Prostate gland (tissue), 2 donors: ENCODE data around the gene FHOD3. TPM values are rescaled to one million over a fixed set of nuclear protein-coding genes. Genes with fewer than 3 reads are reported as not detected.

ENCODE experiments used
- DNase-seq: peaks from one replicate; pipeline ENCODE4 v3.0.0-alpha.2; 2019; ENCODE audit warnings: low spot score
- H3K27ac ChIP-seq, 2 donors: fragments of 200-600 bp; sonication (generic); 2 replicates each; pipeline ENCODE4 v1.5.1; 2017 to 2019
- H3K27me3 ChIP-seq: fragments of 200-600 bp; sonication (generic); replicated peaks from 2 replicates; pipeline ENCODE4 v1.5.1; 2019; ENCODE audit not compliant: insufficient read depth
- H3K36me3 ChIP-seq, 2 donors: fragments of 200-600 bp; sonication (generic); 1 replicate in 1 of 2; 2 replicates in 1 of 2; pipeline versions ENCODE4 v1.5.1 to v1.8.1; 2017 to 2019
- H3K4me1 ChIP-seq: fragments of 200-600 bp; sonication (generic); replicated peaks from 2 replicates; pipeline ENCODE4 v1.5.1; 2019
- H3K4me3 ChIP-seq, 2 donors: fragments of 200-600 bp; sonication (generic); 2 replicates each; pipeline ENCODE4 v1.5.1; 2017 to 2019
- H3K9me3 ChIP-seq: fragments of 200-600 bp; sonication (generic); 2 replicates; pipeline ENCODE4 v1.5.1; 2017
- POLR2A ChIP-seq: fragments of 450-650 bp; IDR thresholded peaks from one replicate; pipeline ENCODE4 v1.6.1; 2016; ENCODE audit warnings: antibody characterized with exemption, mild to moderate bottlenecking
- POLR2AphosphoS5 ChIP-seq: sonication (generic); formaldehyde crosslinking; IDR thresholded peaks from one replicate; pipeline ENCODE4 v1.6.1; 2017; ENCODE audit warnings: antibody characterized with exemption
- WGBS: methylation state at CpG from one replicate; pipeline ENCODE4 v1.1.5; 2018; 5-methylcytosine and 5-hydroxymethylcytosine counted together
- intact Hi-C: fragments of 100-400 bp; cut with DNase I; formaldehyde crosslinking; loops from one replicate; pipeline ENCODE4 v1.14.2; 2022
- total RNA-seq, 2 donors: library from RNA; depleted of rRNA; stranded (reverse); fragments of >200 nt; gene quantifications; one replicate each; pipeline ENCODE4 v1.1.0, GENCODE V29; 2016
- TF ChIP-seq, protein P1 (sequence below), 4 experiments: fragments of 200-600 bp in 2 of 4; fragments of 450-650 bp in 2 of 4; sonication (generic) in 2 of 4; IDR thresholded peaks; 1 replicate in 3 of 4; 2 replicates in 1 of 4; pipeline ENCODE4 v1.5.1; 2016 to 2019; ENCODE audit warnings: antibody characterized with exemption in 4 of 4, mild to moderate bottlenecking in 2 of 4, moderate library complexity in 2 of 4

FHOD3 gene
- total RNA-seq, 2 donors from 2014 or later, result 25.1 to 52.5 TPM

GRCh38 chr18:36514778-36515177 lies 217.3 kb downstream of the FHOD3 start:
- H3K9me3 ChIP-seq, result no peaks in the 10 kb centered on the region
- intact Hi-C loops, result no loop called here
- no peaks in the 10 kb centered on the region for H3K36me3 ChIP-seq
- H3K4me1 ChIP-seq, result no peaks in the 10 kb centered on the region
- H3K4me3 ChIP-seq, result no peak overlapping the region
- no peak overlapping the region for H3K27ac ChIP-seq
- WGBS, result 91% methylated on average over 6 of the region's 6 CpGs
- H3K27me3 ChIP-seq, result no peaks in the 10 kb centered on the region
- TF ChIP-seq POLR2AphosphoS5 (no peak), POLR2A (no peak)
- TF ChIP-seq, protein P1, sequence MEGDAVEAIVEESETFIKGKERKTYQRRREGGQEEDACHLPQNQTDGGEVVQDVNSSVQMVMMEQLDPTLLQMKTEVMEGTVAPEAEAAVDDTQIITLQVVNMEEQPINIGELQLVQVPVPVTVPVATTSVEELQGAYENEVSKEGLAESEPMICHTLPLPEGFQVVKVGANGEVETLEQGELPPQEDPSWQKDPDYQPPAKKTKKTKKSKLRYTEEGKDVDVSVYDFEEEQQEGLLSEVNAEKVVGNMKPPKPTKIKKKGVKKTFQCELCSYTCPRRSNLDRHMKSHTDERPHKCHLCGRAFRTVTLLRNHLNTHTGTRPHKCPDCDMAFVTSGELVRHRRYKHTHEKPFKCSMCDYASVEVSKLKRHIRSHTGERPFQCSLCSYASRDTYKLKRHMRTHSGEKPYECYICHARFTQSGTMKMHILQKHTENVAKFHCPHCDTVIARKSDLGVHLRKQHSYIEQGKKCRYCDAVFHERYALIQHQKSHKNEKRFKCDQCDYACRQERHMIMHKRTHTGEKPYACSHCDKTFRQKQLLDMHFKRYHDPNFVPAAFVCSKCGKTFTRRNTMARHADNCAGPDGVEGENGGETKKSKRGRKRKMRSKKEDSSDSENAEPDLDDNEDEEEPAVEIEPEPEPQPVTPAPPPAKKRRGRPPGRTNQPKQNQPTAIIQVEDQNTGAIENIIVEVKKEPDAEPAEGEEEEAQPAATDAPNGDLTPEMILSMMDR (IDR thresholded peaks at IDR 0.05), result no peak
- DNase-seq, result no peak

GRCh38 chr18:36516258-36516657 lies 218.7 kb downstream of the FHOD3 start:
- no peaks in the 10 kb centered on the region for H3K4me1 ChIP-seq
- WGBS, result 94% methylated on average over 8 of the region's 8 CpGs
- H3K27ac ChIP-seq, result no peak overlapping the region
- TF ChIP-seq POLR2A (no peak), POLR2AphosphoS5 (no peak)
- TF ChIP-seq, protein P1 (IDR thresholded peaks at IDR 0.05), result no peak
- intact Hi-C loops, result no loop called here
- H3K36me3 ChIP-seq, result no peaks in the 10 kb centered on the region
- no peaks in the 10 kb centered on the region for H3K9me3 ChIP-seq
- DNase-seq, result no peak
- no peak overlapping the region for H3K4me3 ChIP-seq
- H3K27me3 ChIP-seq, result no peaks in the 10 kb centered on the region

- Histone ChIP-seq H3K4me3 (no peak overlapping the region), H3K9me3 (no peaks in the 10 kb centered on the region), H3K27ac (no peak overlapping the region), H3K36me3 (no peaks in the 10 kb centered on the region), H3K4me1 (no peaks in the 10 kb centered on the region), H3K27me3 (no peaks in the 10 kb centered on the region)
- intact Hi-C loops, result no loop called here
- no peak for DNase-seq
- WGBS, result 97% methylated on average over 2 of the region's 2 CpGs
- TF ChIP-seq POLR2A (no peak), POLR2AphosphoS5 (no peak)
- TF ChIP-seq, protein P1 (IDR thresholded peaks at IDR 0.05), result no peak
These were observed 219.2 kb downstream of the FHOD3 start for GRCh38 chr18:36516726-36517125.

- Histone ChIP-seq H3K4me3 (no peak overlapping the region), H3K27ac (no peak overlapping the region)
- no peak for DNase-seq
These were observed 221.3 kb downstream of the FHOD3 start for GRCh38 chr18:36518839-36519238.

GRCh38 chr18:36519358-36519757 lies 221.8 kb downstream of the FHOD3 start:
- H3K4me1 ChIP-seq, result no peaks in the 10 kb centered on the region
- no peaks in the 10 kb centered on the region for H3K27me3 ChIP-seq
- no peaks in the 10 kb centered on the region for H3K9me3 ChIP-seq
- TF ChIP-seq, protein P1 (IDR thresholded peaks at IDR 0.05), result no peak
- TF ChIP-seq POLR2A (no peak), POLR2AphosphoS5 (no peak)
- no peak for DNase-seq
- no peaks in the 10 kb centered on the region for H3K36me3 ChIP-seq
- intact Hi-C loops, result no loop called here
- WGBS, result 91% methylated on average over 3 of the region's 3 CpGs
- no peak overlapping the region for H3K27ac ChIP-seq
- H3K4me3 ChIP-seq, result no peak overlapping the region

More at GRCh38 chr18:36518839-36519238, 221.3 kb downstream of the FHOD3 start:
- H3K9me3 ChIP-seq, result no peaks in the 10 kb centered on the region
- no peaks in the 10 kb centered on the region for H3K4me1 ChIP-seq
- intact Hi-C loops, result no loop called here
- no peaks in the 10 kb centered on the region for H3K36me3 ChIP-seq
- 74% methylated on average over 3 of the region's 3 CpGs for WGBS
- TF ChIP-seq, protein P1 (IDR thresholded peaks at IDR 0.05), result no peak
- TF ChIP-seq POLR2A (no peak), POLR2AphosphoS5 (no peak)
- H3K27me3 ChIP-seq, result no peaks in the 10 kb centered on the region
